Mesenchymal stem cell (in vitro differentiated cells and primary cell): ENCODE measurements around the gene FGF19.

ENCODE experiments used
- DNase-seq: peaks from one replicate; pipeline ENCODE4 v3.0.0-alpha.2; 2013
- H2AFZ ChIP-seq: one replicate; pipeline ENCODE4 v1.6.1; 2013; ENCODE audit warnings: low read depth, mild to moderate bottlenecking, control low read depth, inconsistent platforms, low read length, moderate library complexity
- H2AK5ac ChIP-seq: 2 replicates; pipeline ENCODE4 v1.6.1; 2013; ENCODE audit warnings: low read length, moderate library complexity, mild to moderate bottlenecking, inconsistent platforms; ENCODE audit not compliant: severe bottlenecking
- H2BK120ac ChIP-seq: one replicate; pipeline ENCODE4 v1.6.1; 2013; ENCODE audit warnings: low read depth, mild to moderate bottlenecking, inconsistent platforms, low read length, moderate library complexity
- H2BK12ac ChIP-seq, 2 experiments: one replicate each; pipeline ENCODE4 v1.6.1; 2013; ENCODE audit warnings: inconsistent platforms in 2 of 2, low read length in 2 of 2, mild to moderate bottlenecking in 2 of 2, moderate library complexity in 2 of 2, control low read depth in 1 of 2
- H2BK15ac ChIP-seq: one replicate; pipeline ENCODE4 v1.6.1; 2013; ENCODE audit warnings: mild to moderate bottlenecking, low read depth, inconsistent platforms; ENCODE audit not compliant: poor library complexity, severe bottlenecking
- H2BK5ac ChIP-seq: 2 replicates; pipeline ENCODE4 v1.6.1; 2013; ENCODE audit warnings: low read depth, mild to moderate bottlenecking, low read length, control low read depth, inconsistent platforms; ENCODE audit not compliant: poor library complexity, severe bottlenecking
- H3K14ac ChIP-seq, 2 experiments: one replicate each; pipeline ENCODE4 v1.6.1; 2013; ENCODE audit warnings: inconsistent platforms in 2 of 2, low read length in 2 of 2, control low read depth in 1 of 2, mild to moderate bottlenecking in 1 of 2, moderate library complexity in 1 of 2
- H3K18ac ChIP-seq, 2 experiments: one replicate each; pipeline ENCODE4 v1.6.1; 2013; ENCODE audit warnings: inconsistent platforms in 2 of 2, low read length in 2 of 2, control low read depth in 1 of 2, low read depth in 1 of 2, mild to moderate bottlenecking in 1 of 2
- H3K23ac ChIP-seq, 2 experiments: one replicate each; pipeline ENCODE4 v1.6.1; 2013; ENCODE audit warnings: inconsistent platforms in 2 of 2, low read length in 2 of 2, mild to moderate bottlenecking in 2 of 2, moderate library complexity in 2 of 2, control low read depth in 1 of 2
- H3K27ac ChIP-seq: 2 replicates; pipeline ENCODE4 v1.5.1; 2013; ENCODE audit warnings: mild to moderate bottlenecking, moderate library complexity, low read length, control low read depth, inconsistent platforms; ENCODE audit not compliant: poor library complexity, severe bottlenecking
- H3K27me3 ChIP-seq, 2 experiments: 2 replicates each; pipeline versions ENCODE4 v1.6.1 to v1.7.0; 2013; ENCODE audit warnings: low read length in 2 of 2, mild to moderate bottlenecking in 2 of 2, moderate library complexity in 2 of 2, control low read depth in 1 of 2, inconsistent platforms in 1 of 2; ENCODE audit not compliant: control insufficient read depth in 1 of 2, insufficient read depth in 1 of 2
- H3K36me3 ChIP-seq, 2 experiments: 2 replicates each; pipeline versions ENCODE4 v1.6.1 to v1.7.0; 2013; ENCODE audit warnings: low read length in 2 of 2, control low read depth in 1 of 2, inconsistent platforms in 1 of 2, low read depth in 1 of 2, mild to moderate bottlenecking in 1 of 2; ENCODE audit not compliant: insufficient read depth in 2 of 2, control insufficient read depth in 1 of 2
- H3K4ac ChIP-seq, 2 experiments: one replicate each; pipeline ENCODE4 v1.6.1; 2013; ENCODE audit warnings: inconsistent platforms in 2 of 2, low read length in 2 of 2, mild to moderate bottlenecking in 2 of 2, moderate library complexity in 2 of 2, control low read depth in 1 of 2, low read depth in 1 of 2
- H3K4me1 ChIP-seq: 2 replicates; pipeline ENCODE4 v1.6.1; 2013; ENCODE audit warnings: low read depth, low read length, control low read depth; ENCODE audit not compliant: control insufficient read depth, insufficient read depth
- H3K4me2 ChIP-seq: 2 replicates; pipeline ENCODE4 v1.6.1; 2013; ENCODE audit warnings: low read length, mild to moderate bottlenecking, inconsistent platforms; ENCODE audit not compliant: poor library complexity, severe bottlenecking
- H3K4me3 ChIP-seq, 2 experiments: 2 replicates each; pipeline versions ENCODE4 v1.5.1 to v1.7.0; 2013; ENCODE audit warnings: low read length in 2 of 2, mild to moderate bottlenecking in 2 of 2, control low read depth in 1 of 2, low read depth in 1 of 2; ENCODE audit not compliant: insufficient read depth in 1 of 2
- H3K79me1 ChIP-seq: replicated peaks from 2 replicates; pipeline ENCODE4 v1.6.1; 2013; ENCODE audit warnings: mild to moderate bottlenecking, control low read depth, low read length, inconsistent platforms; ENCODE audit not compliant: poor library complexity, severe bottlenecking
- H3K9ac ChIP-seq: 2 replicates; pipeline ENCODE4 v1.7.0; 2013; ENCODE audit warnings: mild to moderate bottlenecking, low read length, moderate library complexity
- H3K9me3 ChIP-seq: 2 replicates; pipeline ENCODE4 v1.7.0; 2013; ENCODE audit warnings: mild to moderate bottlenecking, low read length; ENCODE audit not compliant: control insufficient read depth
- H4K8ac ChIP-seq: one replicate; pipeline ENCODE4 v1.6.1; 2013; ENCODE audit warnings: inconsistent platforms, mild to moderate bottlenecking, low read length, moderate library complexity
- H4K91ac ChIP-seq: one replicate; pipeline ENCODE4 v1.6.1; 2013; ENCODE audit warnings: mild to moderate bottlenecking, low read length, inconsistent platforms
- WGBS: methylation state at CpG from one replicate; pipeline ENCODE4 v1.1.7; 2013; ENCODE audit warnings: mixed read lengths; 5-methylcytosine and 5-hydroxymethylcytosine counted together

FGF19 gene

DNA sequence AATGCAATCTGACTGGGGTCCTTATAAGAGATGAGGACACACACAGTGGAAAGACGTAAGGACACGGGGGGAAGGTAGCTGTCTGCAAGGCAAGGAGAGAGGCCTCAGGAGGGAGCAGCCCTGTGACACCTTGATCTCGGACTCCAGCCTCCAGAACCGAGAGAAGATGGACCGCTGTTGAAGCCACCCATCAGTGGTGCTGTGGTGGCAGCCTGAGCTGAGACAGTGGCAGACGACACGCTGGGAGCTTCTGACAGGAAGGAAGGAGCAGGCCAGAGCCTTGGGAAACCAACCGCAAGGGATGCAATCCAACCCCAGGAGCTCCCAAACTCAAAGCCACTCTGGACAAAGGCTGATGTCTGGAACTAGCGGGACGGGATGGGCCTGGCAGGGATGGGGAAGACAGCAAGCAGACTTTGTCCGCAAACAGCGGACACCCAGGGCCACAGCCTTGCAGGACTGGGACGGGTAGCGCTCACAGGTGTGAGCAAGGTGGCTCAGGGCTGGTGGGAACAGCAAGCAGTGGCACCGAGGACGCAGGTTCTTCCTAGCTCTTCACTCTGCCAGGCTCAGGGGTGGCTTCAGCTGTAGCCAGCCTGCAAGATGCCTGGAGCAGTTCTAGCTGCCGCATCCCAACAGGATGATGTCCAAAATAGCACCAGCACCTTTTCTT lies 39.6 kb downstream of the FGF19 start:
- WGBS, result 97% methylated on average over 17 of the region's 17 CpGs
- no peak overlapping the region for H2BK120ac ChIP-seq

DNA sequence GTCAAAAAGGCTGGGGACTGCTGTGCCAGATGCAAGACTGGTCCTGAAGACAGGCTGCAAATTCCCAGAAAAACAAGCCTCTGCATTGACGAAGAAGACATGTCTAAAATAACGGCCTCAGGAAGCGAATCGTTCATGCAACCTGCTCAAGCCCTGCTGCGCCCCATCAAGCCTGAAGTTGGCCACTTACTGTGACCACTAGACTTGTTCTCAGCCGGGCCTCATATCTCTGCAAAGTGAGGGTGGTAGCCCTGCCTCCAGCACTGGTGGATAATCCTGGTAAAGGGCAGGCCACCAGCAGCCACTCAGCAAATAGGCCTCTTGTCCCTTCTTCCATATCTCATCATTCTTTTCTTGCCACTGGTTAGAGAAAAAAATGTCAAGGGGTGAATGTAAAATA lies 40.5 kb downstream of the FGF19 start:
- peaks cover 16% of the 10 kb centered on the region for H3K79me1 ChIP-seq

More for the DNA sequence above, 39.6 kb downstream of the FGF19 start:
- Histone ChIP-seq H3K4me1 (peaks cover 3% of the 10 kb centered on the region), H3K23ac (no peak overlapping the region), H3K14ac (no peak overlapping the region), H3K9ac (no peak overlapping the region), H3K27ac (no peak overlapping the region), H3K4me2 (no peak overlapping the region), H3K27me3 (no peaks in the 10 kb centered on the region), H2BK12ac (no peak overlapping the region), H3K79me1 (peaks cover 21% of the 10 kb centered on the region), H2AFZ (no peak overlapping the region), H2BK5ac (no peak overlapping the region), H3K9me3 (no peaks in the 10 kb centered on the region), H3K4me3 (no peak overlapping the region), H4K91ac (no peak overlapping the region), H4K8ac (no peak overlapping the region), H3K18ac (no peak overlapping the region), H2BK15ac (no peak overlapping the region), H2AK5ac (no peak overlapping the region), H3K4ac (no peak overlapping the region), H3K36me3 (peaks cover 53 to 55% of the 10 kb centered on the region in 2 experiments)
- no peak for DNase-seq

DNA sequence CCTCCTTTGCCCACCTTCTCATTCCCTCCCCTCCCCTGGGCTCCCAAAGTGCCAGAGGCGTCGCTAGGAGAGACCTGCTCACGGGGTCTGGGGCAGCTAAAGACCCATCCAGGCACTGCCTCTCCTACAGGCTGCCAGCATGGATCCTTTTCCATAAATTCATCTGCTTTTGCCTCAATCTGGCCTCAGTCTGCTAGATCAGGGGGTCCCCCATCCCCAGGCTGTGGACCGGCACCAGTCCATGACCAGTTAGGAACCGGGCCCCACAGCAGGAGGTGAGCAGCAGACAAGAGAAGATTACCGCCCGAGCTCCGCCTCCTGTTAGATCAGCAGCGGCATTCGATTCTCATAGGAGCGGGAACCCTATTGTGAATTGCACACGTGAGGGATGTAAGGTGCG lies 41.0 kb downstream of the FGF19 start:
- H3K14ac ChIP-seq, result no peak overlapping the region
- no peak overlapping the region for H4K8ac ChIP-seq
- H3K18ac ChIP-seq, result no peak overlapping the region
- H2BK15ac ChIP-seq, result no peak overlapping the region
- peak overlapping the region; percentile 39 for H3K9ac ChIP-seq
- H3K9me3 ChIP-seq, result no peaks in the 10 kb centered on the region
- peaks cover 9% of the 10 kb centered on the region for H3K4me1 ChIP-seq
- no peak overlapping the region for H3K4ac ChIP-seq
- H3K27ac ChIP-seq, result no peak overlapping the region
- no peak overlapping the region for H3K23ac ChIP-seq
- H2AFZ ChIP-seq, result no peak overlapping the region
- no peak overlapping the region for H4K91ac ChIP-seq
- H3K4me2 ChIP-seq, result no peak overlapping the region
- no peaks in the 10 kb centered on the region for H3K27me3 ChIP-seq
- WGBS, result 89% methylated on average over 13 of the region's 13 CpGs
- H3K36me3 ChIP-seq, result peaks cover 49 to 50% of the 10 kb centered on the region in 2 experiments
- no peak for DNase-seq
- H2BK120ac ChIP-seq, result no peak overlapping the region
- H3K79me1 ChIP-seq, result peaks cover 13% of the 10 kb centered on the region
- H2BK5ac ChIP-seq, result no peak overlapping the region
- no peak overlapping the region for H3K4me3 ChIP-seq
- H2AK5ac ChIP-seq, result no peak overlapping the region
- no peak overlapping the region for H2BK12ac ChIP-seq

More for the DNA sequence above, 40.5 kb downstream of the FGF19 start:
- no peak for DNase-seq
- H3K4me3 ChIP-seq, result no peak overlapping the region
- H3K4me1 ChIP-seq, result peaks cover 4% of the 10 kb centered on the region
- H2BK15ac ChIP-seq, result no peak overlapping the region
- H3K18ac ChIP-seq, result no peak overlapping the region
- H3K27ac ChIP-seq, result no peak overlapping the region
- H4K8ac ChIP-seq, result no peak overlapping the region
- no peak overlapping the region for H3K4ac ChIP-seq
- no peaks in the 10 kb centered on the region for H3K27me3 ChIP-seq
- H3K9me3 ChIP-seq, result no peaks in the 10 kb centered on the region
- no peak overlapping the region for H3K14ac ChIP-seq
- H3K36me3 ChIP-seq, result peaks cover 50% of the 10 kb centered on the region in 2 experiments
- no peak overlapping the region for H2BK12ac ChIP-seq
- no peak overlapping the region for H4K91ac ChIP-seq
- H2BK120ac ChIP-seq, result no peak overlapping the region
- no peak overlapping the region for H3K9ac ChIP-seq
- 95% methylated on average over 6 of the region's 6 CpGs for WGBS
- H2BK5ac ChIP-seq, result no peak overlapping the region
- no peak overlapping the region for H3K4me2 ChIP-seq
- H2AFZ ChIP-seq, result no peak overlapping the region
- H3K23ac ChIP-seq, result no peak overlapping the region
- no peak overlapping the region for H2AK5ac ChIP-seq

DNA sequence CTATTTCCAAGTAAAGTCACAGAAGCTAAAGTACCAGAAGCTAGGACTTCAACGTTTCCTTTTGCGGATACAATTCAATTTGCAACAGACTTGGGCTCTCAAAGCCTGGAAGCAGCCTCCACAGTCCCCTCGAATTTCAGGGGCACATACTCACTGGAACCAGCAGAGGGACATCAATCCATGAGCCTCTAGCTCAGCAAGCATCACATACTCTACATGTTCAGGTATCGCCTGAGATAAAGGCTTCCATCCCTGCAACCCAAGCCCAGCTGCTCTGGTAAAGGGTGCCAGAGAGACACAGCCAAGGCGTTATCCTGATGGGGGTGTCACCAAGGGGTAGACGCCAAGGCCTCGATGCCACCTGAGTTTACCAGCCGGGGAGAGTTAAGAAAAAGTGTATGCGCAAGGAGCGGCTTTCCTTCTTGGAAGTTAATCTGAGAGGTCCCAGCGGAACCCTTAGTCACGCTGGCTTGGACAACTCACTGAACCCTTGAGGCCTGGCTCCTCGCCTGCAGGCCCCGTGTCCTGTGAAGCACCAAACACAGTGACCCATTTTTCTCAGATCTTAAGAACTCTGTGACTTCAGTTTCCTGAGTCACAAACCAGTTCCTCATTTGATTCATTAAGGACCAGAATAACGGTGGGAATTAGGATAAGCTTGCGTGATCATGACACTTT lies 41.7 kb downstream of the FGF19 start:
- Histone ChIP-seq H2AK5ac (no peak overlapping the region), H3K18ac (no peak overlapping the region), H3K27ac (no peak overlapping the region), H3K79me1 (peaks cover 10% of the 10 kb centered on the region), H2BK15ac (no peak overlapping the region), H4K91ac (no peak overlapping the region), H3K4ac (no peak overlapping the region), H3K23ac (no peak overlapping the region), H3K27me3 (no peaks in the 10 kb centered on the region), H2AFZ (no peak overlapping the region), H3K4me3 (no peak overlapping the region), H4K8ac (no peak overlapping the region), H3K4me1 (peaks cover 11% of the 10 kb centered on the region), H2BK5ac (no peak overlapping the region), H3K4me2 (no peak overlapping the region), H3K9me3 (no peaks in the 10 kb centered on the region), H3K36me3 (peaks cover 43 to 45% of the 10 kb centered on the region in 2 experiments), H2BK120ac (no peak overlapping the region), H3K14ac (no peak overlapping the region), H3K9ac (peak overlapping the region; percentile 39), H2BK12ac (no peak overlapping the region)
- WGBS, result 93% methylated on average over 16 of the region's 16 CpGs
- DNase-seq, result no peak
